ENCODE data around the gene RBM38.

Gene RBM38

GRCh38 chr20:57451795-57452661, 60.8 kb downstream of the RBM38 start:
- Histone ChIP-seq H3K9me3 (ENCODE audit: control insufficient read depth, low read length) (no peaks in the 10 kb centered on the region), H3K36me3 (ENCODE audit: control insufficient read depth, insufficient read depth, low read length, severe bottlenecking) (no peaks in the 10 kb centered on the region), H3K27me3 (replicated peaks; ENCODE audit: control insufficient read depth, insufficient read depth, low read length) (peaks cover 45% of the 10 kb centered on the region), H3K4me3 (ENCODE audit: low read length) (no peak overlapping the region), H3K9ac (ENCODE audit: low read length) (no peak overlapping the region), H3K4me1 (ENCODE audit: control insufficient read depth, insufficient read depth, low read length) (peaks cover 18% of the 10 kb centered on the region)
- DNase-seq (ENCODE audit: low read depth): no peak

GRCh38 chr20:57455386-57455785, 64.2 kb downstream of the RBM38 start:
- peaks cover 5% of the 10 kb centered on the region for H3K9me3 ChIP-seq (ENCODE audit: control insufficient read depth, low read length)
- H3K4me3 ChIP-seq (ENCODE audit: low read length): no peak overlapping the region
- H3K9ac ChIP-seq (ENCODE audit: low read length): no peak overlapping the region
- no peak for DNase-seq (ENCODE audit: low read depth)
- H3K27me3 ChIP-seq (replicated peaks; ENCODE audit: control insufficient read depth, insufficient read depth, low read length): peaks cover 26% of the 10 kb centered on the region
- no peaks in the 10 kb centered on the region for H3K36me3 ChIP-seq (ENCODE audit: control insufficient read depth, insufficient read depth, low read length, severe bottlenecking)
- H3K4me1 ChIP-seq (ENCODE audit: control insufficient read depth, insufficient read depth, low read length): peaks cover 41% of the 10 kb centered on the region

GRCh38 chr20:57456116-57456515, 64.9 kb downstream of the RBM38 start:
- peaks cover 26% of the 10 kb centered on the region for H3K27me3 ChIP-seq (replicated peaks; ENCODE audit: control insufficient read depth, insufficient read depth, low read length)
- no peak for DNase-seq (ENCODE audit: low read depth)
- H3K4me1 ChIP-seq (ENCODE audit: control insufficient read depth, insufficient read depth, low read length): peaks cover 36% of the 10 kb centered on the region
- H3K9me3 ChIP-seq (ENCODE audit: control insufficient read depth, low read length): peaks cover 5% of the 10 kb centered on the region
- no peaks in the 10 kb centered on the region for H3K36me3 ChIP-seq (ENCODE audit: control insufficient read depth, insufficient read depth, low read length, severe bottlenecking)
- no peak overlapping the region for H3K9ac ChIP-seq (ENCODE audit: low read length)
- H3K4me3 ChIP-seq (ENCODE audit: low read length): no peak overlapping the region

GRCh38 chr20:57457243-57458095, 66.3 kb downstream of the RBM38 start:
- no peak overlapping the region for H3K9ac ChIP-seq (ENCODE audit: low read length)
- H3K4me1 ChIP-seq (ENCODE audit: control insufficient read depth, insufficient read depth, low read length): peaks cover 25% of the 10 kb centered on the region
- peaks cover 29% of the 10 kb centered on the region for H3K27me3 ChIP-seq (replicated peaks; ENCODE audit: control insufficient read depth, insufficient read depth, low read length)
- peaks cover 5% of the 10 kb centered on the region for H3K9me3 ChIP-seq (ENCODE audit: control insufficient read depth, low read length)
- DNase-seq (ENCODE audit: low read depth): no peak
- no peak overlapping the region for H3K4me3 ChIP-seq (ENCODE audit: low read length)
- no peaks in the 10 kb centered on the region for H3K36me3 ChIP-seq (ENCODE audit: control insufficient read depth, insufficient read depth, low read length, severe bottlenecking)

- H3K36me3 ChIP-seq (ENCODE audit: control insufficient read depth, insufficient read depth, low read length, severe bottlenecking): no peaks in the 10 kb centered on the region
- H3K9me3 ChIP-seq (ENCODE audit: control insufficient read depth, low read length): peaks cover 5% of the 10 kb centered on the region
- peak overlapping the region; percentile 40 for H3K9ac ChIP-seq (ENCODE audit: low read length)
- peaks cover 22% of the 10 kb centered on the region for H3K4me1 ChIP-seq (ENCODE audit: control insufficient read depth, insufficient read depth, low read length)
- peak; percentile 13 for DNase-seq (ENCODE audit: low read depth)
- peaks cover 29% of the 10 kb centered on the region for H3K27me3 ChIP-seq (replicated peaks; ENCODE audit: control insufficient read depth, insufficient read depth, low read length)
- H3K4me3 ChIP-seq (ENCODE audit: low read length): no peak overlapping the region
Measured at GRCh38 chr20:57458400-57459160, 67.4 kb downstream of the RBM38 start.

All from adipocyte (in vitro differentiated cells).